DMS 273 treated with DMSO at 0.1 percent for 48 hours (cell line): Measurements from ENCODE around the gene ARHGEF12.

Source experiments
- DNase-seq: peaks from one replicate; lab custom pipeline; 2025; lab: John Stamatoyannopoulos, UW

Gene ARHGEF12

GRCh38 chr11:120430146-120430545 is 93.9 kb downstream of the ARHGEF12 start:
- no peak for DNase-seq

DNA sequence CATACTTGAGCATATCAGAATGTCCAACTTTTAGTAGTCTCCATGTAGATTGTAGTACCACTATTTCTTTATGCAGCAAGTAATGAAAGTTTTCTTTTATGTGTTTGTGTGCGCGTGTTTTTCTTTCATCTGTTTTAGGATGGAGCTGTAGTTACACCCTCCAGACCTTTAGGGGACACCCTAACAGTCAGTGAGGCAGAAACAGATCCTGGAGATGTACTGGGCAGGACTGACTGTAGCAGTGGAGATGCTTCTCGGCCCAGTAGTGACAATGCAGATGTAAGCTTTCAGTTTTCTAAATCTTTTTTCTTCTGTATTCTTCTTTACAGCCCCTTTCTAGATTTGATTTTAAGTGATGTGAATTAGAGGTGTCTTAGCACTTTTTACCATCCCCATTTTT is 95.4 kb downstream of the ARHGEF12 start:
- no peak for DNase-seq

- no peak for DNase-seq
These were observed 96.1 kb downstream of the ARHGEF12 start for GRCh38 chr11:120432056-120433018.

DNA sequence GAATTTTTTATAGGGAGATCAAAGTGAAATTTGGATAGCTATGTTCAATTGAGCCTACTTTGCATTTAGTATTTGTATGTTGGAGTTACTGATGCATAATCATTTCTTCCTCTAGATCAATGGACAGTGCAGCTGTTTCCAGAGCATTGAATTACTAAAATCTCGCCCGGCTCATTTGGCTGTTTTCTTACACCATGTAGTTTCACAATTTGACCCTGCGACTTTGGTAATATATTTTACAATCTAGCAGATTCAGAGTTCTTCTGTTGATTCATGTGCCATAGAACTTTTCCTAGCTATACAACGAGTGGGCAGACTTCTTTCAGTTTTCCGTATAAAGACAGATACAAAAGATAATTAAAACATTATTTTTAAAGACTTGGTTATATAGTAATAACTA is 105.4 kb downstream of the ARHGEF12 start:
- no peak for DNase-seq

DNA sequence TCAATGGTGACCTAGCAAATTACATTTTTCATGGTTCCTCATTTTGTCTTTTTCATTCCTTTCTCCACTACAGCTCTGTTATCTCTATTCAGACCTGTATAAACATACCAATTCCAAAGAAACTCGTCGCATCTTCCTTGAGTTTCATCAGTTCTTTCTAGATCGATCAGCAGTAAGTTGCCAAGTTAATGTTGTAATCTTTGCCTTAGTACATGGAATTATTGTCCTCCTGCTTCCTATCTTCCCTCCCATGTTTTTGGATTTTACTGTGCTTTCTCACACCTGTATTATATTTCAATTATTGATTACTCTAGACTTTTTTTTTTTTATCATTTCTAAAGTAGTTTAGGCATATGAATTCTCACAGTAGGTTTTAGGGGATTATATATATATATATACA is 105.8 kb downstream of the ARHGEF12 start:
- DNase-seq, result no peak

DNA sequence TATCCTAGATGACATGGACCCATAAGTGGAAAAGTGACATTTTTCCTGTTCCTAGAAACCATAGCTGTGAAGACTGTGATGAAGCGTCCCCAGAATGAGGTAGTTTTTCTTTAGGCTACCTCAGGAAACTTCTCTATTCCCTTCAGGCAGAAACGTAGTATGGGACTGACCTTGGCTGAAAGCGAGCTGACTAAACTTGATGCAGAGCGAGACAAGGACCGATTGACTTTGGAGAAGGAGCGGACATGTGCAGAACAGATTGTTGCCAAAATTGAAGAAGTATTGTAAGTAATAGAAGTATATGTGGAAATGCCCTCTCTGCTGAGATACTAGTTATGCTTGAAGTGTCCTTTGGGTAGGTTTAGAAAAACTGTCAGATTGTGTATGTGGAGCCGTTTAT is 110.6 kb downstream of the ARHGEF12 start:
- DNase-seq, result no peak

GRCh38 chr11:120448240-120448639 is 112.0 kb downstream of the ARHGEF12 start:
- DNase-seq, result no peak

DNA sequence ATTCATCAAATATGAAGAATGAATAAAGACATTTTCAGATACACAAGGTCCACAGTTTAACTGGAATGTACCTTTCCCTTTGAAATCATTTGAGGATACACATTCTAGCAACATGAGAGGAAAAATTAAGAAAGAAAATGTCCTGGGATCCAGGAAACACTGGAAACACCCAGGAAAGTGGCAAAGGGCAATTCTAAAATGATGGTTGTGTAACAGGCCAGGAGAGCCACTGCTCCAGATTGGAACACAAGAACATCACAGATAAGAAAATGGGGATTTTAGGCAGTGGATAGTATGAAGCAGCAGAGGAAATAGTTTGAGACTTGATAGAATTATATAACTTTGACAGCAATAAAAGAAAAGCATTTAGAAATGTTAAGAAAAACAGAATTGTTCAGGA is 119.3 kb downstream of the ARHGEF12 start:
- DNase-seq, result no peak

- no peak for DNase-seq
These were observed 121.8 kb downstream of the ARHGEF12 start for GRCh38 chr11:120457996-120458395.

GRCh38 chr11:120462825-120463224 is 126.6 kb downstream of the ARHGEF12 start:
- DNase-seq, result no peak

DNA sequence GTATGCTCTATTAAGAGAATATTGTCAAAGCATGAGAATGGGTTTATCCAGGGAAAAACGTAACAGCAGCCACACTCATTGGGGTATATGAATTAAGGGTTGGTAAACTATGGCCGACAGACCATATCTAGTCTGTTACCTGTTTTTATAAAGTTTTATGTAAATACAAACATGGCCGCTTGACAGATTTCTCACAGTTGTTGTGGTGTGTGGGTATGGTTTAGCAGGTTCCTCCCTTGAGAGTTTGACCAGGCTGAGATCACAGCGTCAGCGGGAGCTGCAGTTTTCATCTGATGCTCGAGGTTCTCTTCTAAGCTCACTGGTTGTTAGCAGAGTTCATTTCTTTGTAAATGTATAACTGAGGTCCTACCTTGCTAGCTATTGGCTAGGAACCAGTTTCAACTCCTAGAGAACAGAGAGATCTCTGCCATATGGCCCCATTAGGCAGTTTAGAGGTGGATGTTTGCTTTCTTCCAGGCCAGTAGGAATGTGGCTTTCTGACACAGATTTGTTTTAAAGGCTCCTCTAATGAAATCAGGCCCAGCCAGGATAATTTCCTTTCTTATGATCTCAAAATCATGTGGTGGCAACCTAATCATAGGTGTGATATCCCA is 129.8 kb downstream of the ARHGEF12 start:
- DNase-seq, result no peak

DNA sequence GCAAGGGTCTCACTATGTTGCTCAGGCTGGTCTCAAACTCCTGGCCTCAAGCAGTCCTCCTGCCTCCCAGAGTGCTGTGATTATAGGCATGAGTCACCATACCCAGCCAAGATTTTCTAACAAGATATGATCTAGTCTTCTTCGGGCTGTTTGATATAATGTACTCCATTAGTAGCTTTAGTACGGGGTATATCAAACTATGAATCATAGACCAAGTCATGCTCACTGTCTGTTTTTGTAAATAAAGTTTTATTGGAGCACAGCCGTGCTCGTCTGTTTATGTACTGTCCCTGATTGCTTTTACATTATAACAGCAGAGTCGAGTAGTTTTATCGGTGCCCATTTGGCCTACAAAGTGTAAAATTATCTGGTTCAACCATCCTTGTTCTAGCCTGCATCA is 131.4 kb downstream of the ARHGEF12 start:
- no peak for DNase-seq

GRCh38 chr11:120471131-120471530 is 134.9 kb downstream of the ARHGEF12 start:
- no peak for DNase-seq

GRCh38 chr11:120471994-120472393 is 135.8 kb downstream of the ARHGEF12 start:
- DNase-seq, result no peak

GRCh38 chr11:120473503-120473902 is 137.3 kb downstream of the ARHGEF12 start:
- DNase-seq, result no peak

DNA sequence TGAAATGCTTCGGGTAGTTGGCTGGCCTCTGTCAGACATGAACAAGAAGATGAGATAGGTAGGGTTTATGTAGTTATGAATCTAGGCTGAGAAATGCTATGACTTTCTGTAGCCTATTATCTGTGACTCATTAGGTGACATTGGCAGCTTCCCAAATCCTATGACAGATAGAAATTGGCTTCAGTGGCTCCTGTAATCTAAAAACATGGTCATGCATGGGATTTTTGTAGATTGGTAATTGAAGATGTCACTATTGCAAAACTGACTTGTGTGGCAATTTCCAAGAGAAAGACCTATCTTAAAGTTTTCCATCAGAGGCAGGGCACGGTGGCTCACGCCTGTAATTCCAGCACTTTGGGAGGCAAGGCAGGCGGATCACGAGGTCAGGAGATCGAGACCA is 145.9 kb downstream of the ARHGEF12 start:
- no peak for DNase-seq

DNA sequence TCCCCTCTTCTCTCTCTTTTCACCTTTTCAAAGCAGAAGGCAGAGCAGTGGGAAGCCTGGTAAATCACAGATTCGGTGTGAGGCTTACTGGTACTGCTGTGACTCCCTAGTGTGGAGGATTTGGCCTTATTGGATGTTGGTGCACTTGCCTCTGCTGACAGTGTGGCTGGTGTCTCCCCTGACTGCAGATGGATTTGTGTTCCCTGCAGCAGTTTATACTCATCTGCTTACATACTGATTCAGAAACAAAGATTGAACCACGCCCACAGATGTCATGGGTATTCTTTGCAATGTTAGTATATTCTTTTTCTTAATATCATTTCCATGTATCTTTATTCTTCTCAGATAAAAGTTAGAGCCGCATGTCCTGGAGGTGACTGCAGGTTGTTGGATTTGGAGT is 148.5 kb downstream of the ARHGEF12 start:
- DNase-seq, result no peak

DNA sequence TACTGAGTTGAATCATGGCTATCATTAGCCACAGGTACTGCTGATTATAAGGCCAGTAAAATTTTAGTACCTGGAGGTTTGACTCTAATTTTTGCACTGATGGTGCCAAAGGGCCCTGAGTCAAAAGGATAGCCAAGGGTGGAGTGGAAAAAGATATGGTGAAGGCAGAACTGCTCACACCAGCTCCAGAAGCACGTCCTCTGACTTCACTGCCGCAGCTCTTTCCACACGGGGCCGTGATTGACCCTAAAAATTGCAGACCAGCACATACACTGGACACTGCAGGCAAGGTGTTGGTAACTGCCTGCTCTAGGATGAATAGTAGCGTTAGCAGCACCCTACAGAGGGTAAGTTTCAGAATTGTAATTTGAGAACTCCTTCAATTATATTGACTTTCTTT is 149.9 kb downstream of the ARHGEF12 start:
- no peak for DNase-seq

GRCh38 chr11:120489799-120490198 is 153.6 kb downstream of the ARHGEF12 start:
- no peak for DNase-seq

DNA sequence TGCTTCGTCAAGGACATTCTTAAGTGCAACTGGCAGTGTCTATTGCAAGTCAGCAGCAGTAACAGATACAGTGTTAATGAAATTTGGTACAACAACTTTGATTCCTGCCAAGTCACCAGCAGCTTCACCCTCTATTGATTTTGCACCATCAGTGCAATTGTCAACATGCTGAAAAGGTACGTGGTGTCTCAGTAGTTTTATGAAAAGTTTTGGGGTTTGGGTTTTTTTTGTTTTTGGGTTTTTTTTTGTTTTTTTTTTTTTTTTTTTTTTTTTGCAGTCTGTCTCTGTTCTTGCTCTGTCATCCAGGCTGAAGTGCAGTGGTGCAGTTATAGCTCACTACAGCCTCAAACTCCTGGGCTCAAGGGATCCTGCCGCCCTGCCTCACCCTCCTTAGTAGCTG is 156.3 kb downstream of the ARHGEF12 start:
- no peak for DNase-seq

- DNase-seq, result no peak
These were observed 158.4 kb downstream of the ARHGEF12 start for GRCh38 chr11:120494595-120494994.

DNA sequence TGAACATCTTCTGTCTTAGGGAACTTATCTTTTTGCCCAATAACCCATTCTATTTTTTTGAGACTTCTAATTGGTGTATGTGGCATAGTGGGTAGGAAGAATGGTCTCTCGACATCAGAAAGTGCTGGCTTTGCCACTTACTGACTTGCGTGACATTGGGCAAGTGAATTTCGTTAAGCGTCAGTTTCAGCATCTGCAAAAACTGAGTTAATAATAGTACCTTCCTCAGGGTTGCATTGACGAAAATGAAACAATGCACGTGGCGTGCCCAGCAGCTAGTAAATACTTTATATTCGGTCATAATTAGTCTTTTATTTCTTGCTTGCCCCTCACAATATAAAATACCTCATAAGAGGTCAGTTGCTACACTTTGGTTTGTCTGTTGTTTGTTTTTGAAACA is 162.9 kb downstream of the ARHGEF12 start:
- DNase-seq, result no peak

DNA sequence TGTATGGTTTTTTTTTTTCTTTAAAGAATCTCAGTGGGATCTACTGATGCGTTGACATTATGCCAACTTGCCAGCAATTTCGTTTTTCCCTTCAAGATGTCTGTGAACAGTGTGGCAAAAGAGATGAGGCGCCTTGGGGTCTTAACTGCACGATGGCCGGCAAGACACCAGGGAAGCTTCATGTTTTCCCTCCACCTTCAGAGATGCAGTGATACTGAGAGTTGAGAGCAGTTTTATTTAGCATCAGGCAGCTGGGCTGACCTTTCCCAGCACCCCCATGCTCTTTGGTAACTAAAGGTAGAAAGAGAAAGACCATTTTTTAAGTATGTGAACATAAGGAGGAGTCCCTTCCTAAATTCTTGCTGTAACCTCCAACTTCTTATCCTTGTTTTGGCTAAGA is 163.6 kb downstream of the ARHGEF12 start:
- DNase-seq, result no peak
